Ishikawa (cell line): ENCODE results near the gene SLC19A3.

ENCODE experiments used
- CEBPB ChIP-seq: IDR thresholded peaks from 2 replicates; pipeline ENCODE4 v1.6.1; 2012
- CREB1 ChIP-seq: IDR thresholded peaks from 2 replicates; pipeline ENCODE4 v1.6.1; 2012; ENCODE audit warnings: low read depth
- EP300 ChIP-seq: IDR thresholded peaks from 2 replicates; pipeline ENCODE4 v1.6.1; 2012; ENCODE audit warnings: borderline replicate concordance
- FOXM1 ChIP-seq: IDR thresholded peaks from 2 replicates; pipeline ENCODE4 v1.6.1; 2012; ENCODE audit warnings: low read depth, borderline replicate concordance
- MAX ChIP-seq: IDR thresholded peaks from 2 replicates; pipeline ENCODE4 v1.6.1; 2012
- NFIC ChIP-seq: IDR thresholded peaks from 2 replicates; pipeline ENCODE4 v1.6.1; 2012
- TAF1 ChIP-seq: IDR thresholded peaks from 2 replicates; pipeline ENCODE4 v1.6.1; 2012; ENCODE audit warnings: low read depth, mild to moderate bottlenecking
- TF ChIP-seq, protein P1 (sequence below): IDR thresholded peaks from 2 replicates; pipeline ENCODE4 v1.6.1; 2012; ENCODE audit warnings: low read depth, mild to moderate bottlenecking
- TF ChIP-seq, protein P2 (sequence below): IDR thresholded peaks from 2 replicates; pipeline ENCODE4 v1.6.1; 2012

DNA sequence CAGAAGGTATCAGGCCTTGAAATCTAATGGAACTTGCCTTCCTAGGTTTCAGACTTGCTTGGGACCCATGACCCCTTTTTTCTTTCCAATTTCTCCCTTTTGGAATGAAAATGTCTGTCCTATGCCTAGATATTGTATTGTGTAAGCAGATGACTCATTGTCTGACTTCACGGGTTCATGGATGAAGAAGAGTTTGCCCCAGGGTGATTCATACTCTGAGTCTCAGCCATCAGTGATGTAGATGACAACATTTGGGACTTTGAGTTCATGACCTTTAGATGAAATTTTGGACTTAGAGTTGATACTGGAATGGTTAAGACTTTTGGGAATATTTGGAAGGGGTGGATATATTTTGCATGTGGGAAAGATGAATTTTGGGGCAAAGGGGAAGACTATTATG lies 62.4 kb downstream of the SLC19A3 start:
- TF ChIP-seq FOXM1, result no peak
- no peak for TF ChIP-seq NFIC
- TF ChIP-seq MAX, result no peak
- TF ChIP-seq, protein P1, sequence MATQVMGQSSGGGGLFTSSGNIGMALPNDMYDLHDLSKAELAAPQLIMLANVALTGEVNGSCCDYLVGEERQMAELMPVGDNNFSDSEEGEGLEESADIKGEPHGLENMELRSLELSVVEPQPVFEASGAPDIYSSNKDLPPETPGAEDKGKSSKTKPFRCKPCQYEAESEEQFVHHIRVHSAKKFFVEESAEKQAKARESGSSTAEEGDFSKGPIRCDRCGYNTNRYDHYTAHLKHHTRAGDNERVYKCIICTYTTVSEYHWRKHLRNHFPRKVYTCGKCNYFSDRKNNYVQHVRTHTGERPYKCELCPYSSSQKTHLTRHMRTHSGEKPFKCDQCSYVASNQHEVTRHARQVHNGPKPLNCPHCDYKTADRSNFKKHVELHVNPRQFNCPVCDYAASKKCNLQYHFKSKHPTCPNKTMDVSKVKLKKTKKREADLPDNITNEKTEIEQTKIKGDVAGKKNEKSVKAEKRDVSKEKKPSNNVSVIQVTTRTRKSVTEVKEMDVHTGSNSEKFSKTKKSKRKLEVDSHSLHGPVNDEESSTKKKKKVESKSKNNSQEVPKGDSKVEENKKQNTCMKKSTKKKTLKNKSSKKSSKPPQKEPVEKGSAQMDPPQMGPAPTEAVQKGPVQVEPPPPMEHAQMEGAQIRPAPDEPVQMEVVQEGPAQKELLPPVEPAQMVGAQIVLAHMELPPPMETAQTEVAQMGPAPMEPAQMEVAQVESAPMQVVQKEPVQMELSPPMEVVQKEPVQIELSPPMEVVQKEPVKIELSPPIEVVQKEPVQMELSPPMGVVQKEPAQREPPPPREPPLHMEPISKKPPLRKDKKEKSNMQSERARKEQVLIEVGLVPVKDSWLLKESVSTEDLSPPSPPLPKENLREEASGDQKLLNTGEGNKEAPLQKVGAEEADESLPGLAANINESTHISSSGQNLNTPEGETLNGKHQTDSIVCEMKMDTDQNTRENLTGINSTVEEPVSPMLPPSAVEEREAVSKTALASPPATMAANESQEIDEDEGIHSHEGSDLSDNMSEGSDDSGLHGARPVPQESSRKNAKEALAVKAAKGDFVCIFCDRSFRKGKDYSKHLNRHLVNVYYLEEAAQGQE, result no peak
- TF ChIP-seq TAF1, result no peak
- TF ChIP-seq CEBPB, result no peak
- TF ChIP-seq, protein P2, sequence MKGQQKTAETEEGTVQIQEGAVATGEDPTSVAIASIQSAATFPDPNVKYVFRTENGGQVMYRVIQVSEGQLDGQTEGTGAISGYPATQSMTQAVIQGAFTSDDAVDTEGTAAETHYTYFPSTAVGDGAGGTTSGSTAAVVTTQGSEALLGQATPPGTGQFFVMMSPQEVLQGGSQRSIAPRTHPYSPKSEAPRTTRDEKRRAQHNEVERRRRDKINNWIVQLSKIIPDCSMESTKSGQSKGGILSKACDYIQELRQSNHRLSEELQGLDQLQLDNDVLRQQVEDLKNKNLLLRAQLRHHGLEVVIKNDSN, result no peak
- TF ChIP-seq CREB1, result no peak
- no peak for TF ChIP-seq EP300
